ENCODE measurements around the gene FOXRED2.

The FOXRED2 gene

DNA sequence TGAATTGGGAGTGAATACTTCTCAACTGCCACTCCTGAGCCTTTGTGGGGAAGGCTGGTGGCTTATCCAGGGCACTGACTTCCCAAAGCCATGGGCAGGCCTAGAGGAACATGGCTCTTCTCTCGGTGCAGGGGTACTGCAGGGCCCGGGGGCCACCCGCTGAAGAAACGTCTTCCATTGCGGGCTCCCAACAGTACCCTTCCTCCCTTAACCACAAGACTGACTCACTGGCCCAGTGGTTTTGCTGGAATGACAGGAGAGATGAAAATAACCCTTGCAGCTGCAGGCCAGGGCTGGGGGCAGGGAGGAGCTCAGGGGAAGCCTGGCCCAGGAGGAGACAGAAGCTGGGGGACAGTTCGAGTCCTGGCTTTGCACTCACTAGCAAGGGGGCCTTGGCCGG is 38.9 kb downstream of the FOXRED2 start:
- peak overlapping the region in 1 of 2 donors; percentile 9 for H3K4me3 ChIP-seq (ENCODE audit: low read depth in 1 of 2, low read length in 2 of 2)
- no peaks in the 10 kb centered on the region for H3K27me3 ChIP-seq (ENCODE audit: low read depth, low read length)
- H3K4me1 ChIP-seq (ENCODE audit: control insufficient read depth in 1 of 2, insufficient read depth in 2 of 2, low read length in 2 of 2) = peaks cover 7 to 25% of the 10 kb centered on the region in 2 donors
- no peaks in the 10 kb centered on the region for H3K9me3 ChIP-seq (ENCODE audit: control insufficient read depth in 1 of 2, low read length in 2 of 2)
- H3K36me3 ChIP-seq (ENCODE audit: control insufficient read depth in 1 of 2, insufficient read depth in 2 of 2, low read length in 2 of 2) = peaks cover 14 to 24% of the 10 kb centered on the region in 2 donors
- H3K27ac ChIP-seq (ENCODE audit: low read length) = peak overlapping the region; percentile 85

DNA sequence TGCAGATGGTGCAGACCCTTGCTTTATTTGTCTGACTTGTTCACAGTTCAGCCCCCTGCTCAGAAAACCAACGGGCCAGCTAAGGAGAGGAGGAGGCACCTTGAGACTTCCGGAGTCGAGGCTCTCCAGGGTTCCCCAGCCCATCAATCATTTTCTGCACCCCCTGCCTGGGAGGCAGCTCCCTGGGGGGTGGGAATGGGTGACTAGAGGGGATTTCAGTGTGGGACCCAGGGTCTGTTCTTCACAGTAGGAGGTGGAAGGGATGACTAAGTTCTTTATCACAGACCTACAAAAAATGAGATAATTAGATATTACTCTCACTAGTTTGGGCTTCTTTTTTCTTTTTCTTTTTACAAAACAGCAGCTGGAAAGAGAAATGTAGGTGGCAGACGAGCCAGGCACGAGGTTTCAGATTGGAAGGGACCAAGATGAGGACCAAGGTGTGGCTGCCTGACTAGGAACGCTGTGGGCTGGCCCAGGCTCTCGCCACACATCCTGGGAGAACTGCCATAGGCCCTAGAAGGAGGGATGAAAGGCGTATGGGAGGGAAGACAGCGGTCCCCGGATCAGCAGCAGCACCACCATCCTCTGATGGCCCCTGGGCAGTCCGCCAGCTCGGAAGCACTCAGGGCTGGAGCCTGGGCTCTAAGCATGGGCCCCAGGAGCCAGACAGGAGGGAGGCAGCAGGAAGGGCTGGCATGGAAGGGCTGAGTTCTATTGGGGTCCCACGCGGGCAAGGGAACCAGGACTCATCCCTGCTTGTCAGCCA is 39.6 kb downstream of the FOXRED2 start:
- Histone ChIP-seq H3K36me3 (ENCODE audit: control insufficient read depth in 1 of 2, insufficient read depth in 2 of 2, low read length in 2 of 2) (peaks cover 11 to 20% of the 10 kb centered on the region in 2 donors), H3K27ac (ENCODE audit: low read length) (peak overlapping the region; percentile 85), H3K9me3 (ENCODE audit: control insufficient read depth in 1 of 2, low read length in 2 of 2) (no peaks in the 10 kb centered on the region), H3K27me3 (ENCODE audit: low read depth, low read length) (no peaks in the 10 kb centered on the region), H3K4me1 (ENCODE audit: control insufficient read depth in 1 of 2, insufficient read depth in 2 of 2, low read length in 2 of 2) (peaks cover 7 to 25% of the 10 kb centered on the region in 2 donors), H3K4me3 (ENCODE audit: low read depth in 1 of 2, low read length in 2 of 2) (peak overlapping the region in 1 of 2 donors; percentile 9)

DNA sequence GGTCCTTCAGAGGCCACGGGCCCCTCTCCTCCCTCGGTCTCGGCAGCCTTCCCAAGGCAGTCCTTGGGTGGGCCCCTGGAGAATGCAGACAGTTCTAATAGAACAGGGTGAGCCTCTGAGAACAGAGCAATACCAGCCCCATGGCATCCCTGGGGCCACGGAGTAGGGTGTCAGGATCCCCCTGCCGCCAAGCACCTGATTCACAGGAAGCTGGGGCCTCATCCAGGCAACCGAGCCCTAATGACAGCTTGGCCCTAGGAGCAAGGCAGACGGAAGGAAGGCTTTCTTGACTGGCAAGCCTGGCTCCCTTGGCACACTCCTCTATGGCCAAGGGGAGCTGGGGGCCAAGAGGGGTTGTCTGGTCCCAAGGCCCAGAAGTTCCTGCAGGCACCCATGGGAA is 40.6 kb downstream of the FOXRED2 start:
- no peaks in the 10 kb centered on the region for H3K27me3 ChIP-seq (ENCODE audit: low read depth, low read length)
- H3K4me1 ChIP-seq (ENCODE audit: control insufficient read depth in 1 of 2, insufficient read depth in 2 of 2, low read length in 2 of 2) = peaks cover 7 to 25% of the 10 kb centered on the region in 2 donors
- peak overlapping the region; percentile 85 for H3K27ac ChIP-seq (ENCODE audit: low read length)
- peaks cover 11 to 13% of the 10 kb centered on the region in 2 donors for H3K36me3 ChIP-seq (ENCODE audit: control insufficient read depth in 1 of 2, insufficient read depth in 2 of 2, low read length in 2 of 2)
- H3K9me3 ChIP-seq (ENCODE audit: control insufficient read depth in 1 of 2, low read length in 2 of 2) = no peaks in the 10 kb centered on the region
- H3K4me3 ChIP-seq (ENCODE audit: low read depth in 1 of 2, low read length in 2 of 2) = no peak overlapping the region

DNA sequence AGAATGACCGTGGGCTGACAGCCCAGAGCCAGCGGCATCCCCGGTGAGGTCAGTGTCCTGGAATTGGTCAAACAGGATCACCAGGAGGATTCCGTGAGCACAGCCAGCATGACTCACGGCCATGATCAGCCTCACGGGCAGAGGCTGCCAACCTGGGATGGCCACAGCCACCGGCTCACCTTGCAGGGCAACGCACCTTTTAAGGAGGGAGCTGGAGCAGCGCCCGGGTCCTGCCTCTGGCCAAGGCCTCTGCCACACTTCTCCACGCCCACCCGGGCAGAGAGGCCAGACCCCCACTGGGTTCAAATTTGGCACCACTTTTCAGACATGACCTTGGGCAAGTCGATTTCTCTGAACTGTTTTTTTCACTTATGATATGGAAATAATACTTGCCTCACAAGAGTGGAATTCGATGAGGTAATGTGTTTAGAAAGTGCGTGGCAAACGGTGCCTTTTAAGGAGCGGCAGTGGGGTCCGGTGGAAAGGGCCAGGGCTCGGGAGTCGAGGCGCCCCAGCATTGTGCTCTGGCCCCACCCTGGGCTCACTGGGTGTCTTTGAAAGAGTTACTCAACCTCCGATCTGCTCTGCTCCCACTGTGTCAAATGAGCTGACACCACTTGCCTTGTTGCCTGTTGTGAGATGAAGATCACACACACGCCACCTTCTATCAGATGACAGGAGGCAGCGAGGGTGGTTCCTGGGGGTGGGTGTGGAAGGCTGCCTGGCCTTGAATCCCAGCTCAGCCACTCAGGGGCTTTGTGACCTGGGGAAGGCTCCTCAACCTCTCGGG is 41.4 kb downstream of the FOXRED2 start:
- Histone ChIP-seq H3K9me3 (ENCODE audit: control insufficient read depth in 1 of 2, low read length in 2 of 2) (no peaks in the 10 kb centered on the region), H3K4me1 (ENCODE audit: control insufficient read depth in 1 of 2, insufficient read depth in 2 of 2, low read length in 2 of 2) (peaks cover 7 to 25% of the 10 kb centered on the region in 2 donors), H3K36me3 (ENCODE audit: control insufficient read depth in 1 of 2, insufficient read depth in 2 of 2, low read length in 2 of 2) (peaks cover 9 to 11% of the 10 kb centered on the region in 2 donors), H3K4me3 (ENCODE audit: low read depth in 1 of 2, low read length in 2 of 2) (no peak overlapping the region), H3K27ac (ENCODE audit: low read length) (peak overlapping the region; percentile 85), H3K27me3 (ENCODE audit: low read depth, low read length) (no peaks in the 10 kb centered on the region)

DNA sequence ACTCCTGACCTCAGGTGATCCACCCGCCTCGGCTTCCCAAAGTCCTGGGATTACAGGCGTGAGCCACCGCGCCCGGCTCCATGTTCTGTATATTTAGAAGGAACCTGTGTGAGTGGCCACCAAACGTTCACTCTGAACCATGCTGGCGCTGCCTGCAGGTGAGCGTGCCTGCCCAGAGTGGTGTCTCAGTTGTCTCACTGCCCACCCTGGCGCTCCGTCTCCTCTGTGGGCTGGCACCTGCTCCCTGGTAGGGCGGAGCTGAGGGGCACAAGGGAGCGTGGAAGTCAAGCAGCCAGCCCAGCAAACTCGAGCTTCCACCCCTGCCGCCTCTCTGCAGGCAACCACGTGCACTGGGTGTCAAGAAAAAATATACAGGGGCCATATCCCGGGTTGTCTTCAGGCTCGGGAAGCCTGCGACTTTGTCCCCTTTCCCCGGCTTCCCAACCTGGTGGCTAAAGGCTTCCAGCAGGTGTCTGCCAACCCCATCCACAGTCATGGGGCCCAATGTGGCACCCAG is 42.1 kb downstream of the FOXRED2 start:
- Histone ChIP-seq H3K9me3 (ENCODE audit: control insufficient read depth in 1 of 2, low read length in 2 of 2) (no peaks in the 10 kb centered on the region), H3K4me3 (ENCODE audit: low read depth in 1 of 2, low read length in 2 of 2) (no peak overlapping the region), H3K4me1 (ENCODE audit: control insufficient read depth in 1 of 2, insufficient read depth in 2 of 2, low read length in 2 of 2) (peaks cover 7 to 20% of the 10 kb centered on the region in 2 donors), H3K27ac (ENCODE audit: low read length) (peak overlapping the region; percentile 85), H3K27me3 (ENCODE audit: low read depth, low read length) (no peaks in the 10 kb centered on the region), H3K36me3 (ENCODE audit: control insufficient read depth in 1 of 2, insufficient read depth in 2 of 2, low read length in 2 of 2) (peaks cover 9 to 11% of the 10 kb centered on the region in 2 donors)

DNA sequence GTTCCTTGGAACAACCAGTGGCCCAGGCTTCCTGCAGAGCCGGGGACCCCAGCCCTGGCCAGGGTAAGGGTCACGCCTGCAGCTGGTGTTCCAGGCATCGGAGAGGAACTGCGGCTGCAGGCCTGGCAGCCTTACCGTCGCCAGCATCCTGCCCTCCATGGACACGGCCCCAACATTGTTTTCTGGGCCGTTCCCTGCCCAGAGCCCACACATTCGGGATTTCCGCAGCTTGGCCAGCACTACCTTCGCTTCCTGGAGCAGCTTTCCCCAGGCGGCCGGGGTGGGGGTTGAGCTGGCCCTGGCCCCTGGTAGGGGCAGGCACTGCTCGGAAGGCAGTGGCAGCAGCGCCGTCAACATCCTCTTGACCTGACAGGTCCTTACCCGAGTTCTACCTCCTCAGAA is 43.1 kb downstream of the FOXRED2 start:
- Histone ChIP-seq H3K4me1 (ENCODE audit: control insufficient read depth in 1 of 2, insufficient read depth in 2 of 2, low read length in 2 of 2) (peaks cover 7 to 11% of the 10 kb centered on the region in 2 donors), H3K9me3 (ENCODE audit: control insufficient read depth in 1 of 2, low read length in 2 of 2) (no peaks in the 10 kb centered on the region)

DNA sequence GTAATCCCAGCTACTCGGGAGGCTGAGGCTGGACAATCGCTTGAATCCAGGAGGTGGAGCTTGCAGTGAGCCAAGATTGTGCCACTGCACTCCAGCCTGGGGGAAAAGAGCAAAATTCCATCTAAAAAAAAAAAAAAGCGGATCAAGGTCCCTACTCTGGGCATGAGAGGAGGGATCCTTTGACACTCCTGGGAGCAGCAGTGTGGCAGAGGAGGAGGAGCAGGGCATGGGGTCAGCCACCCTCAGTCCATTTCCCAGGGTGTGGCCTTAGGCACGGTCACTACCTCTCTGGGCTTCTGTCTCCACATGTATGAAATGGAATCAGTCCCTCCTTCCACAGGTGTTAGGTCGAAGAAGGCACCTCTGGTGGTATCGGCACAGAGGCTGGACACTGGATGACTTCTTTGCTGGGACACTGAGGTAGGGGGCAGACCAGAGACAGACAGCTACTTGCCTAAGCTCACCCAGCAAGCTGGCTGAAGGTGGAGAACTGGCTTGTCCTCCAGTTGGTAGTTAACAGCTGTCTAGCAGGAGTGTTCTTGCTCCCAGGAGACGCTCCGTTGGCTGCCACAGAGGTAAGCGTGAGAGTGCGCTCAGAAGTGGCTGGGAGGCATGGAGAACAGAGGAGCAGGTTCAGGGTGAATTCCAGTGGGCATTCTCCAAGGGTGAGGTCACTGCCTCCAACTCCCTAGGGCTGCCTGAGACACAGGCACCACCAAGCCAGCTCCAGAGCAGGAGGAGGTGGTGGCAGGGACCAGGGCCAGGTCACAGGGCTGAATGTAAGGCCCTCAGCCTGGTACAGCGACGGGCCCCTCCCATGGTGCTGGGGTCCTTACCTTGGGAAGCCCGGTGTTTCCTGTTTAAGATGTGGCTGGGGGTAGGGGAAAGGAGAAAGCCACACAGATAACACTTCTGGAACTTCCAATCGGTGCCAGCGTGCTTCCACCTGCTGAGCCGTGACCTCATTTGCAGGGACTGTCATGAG is 44.9 kb downstream of the FOXRED2 start:
- Histone ChIP-seq H3K36me3 (ENCODE audit: control insufficient read depth in 1 of 2, insufficient read depth in 2 of 2, low read length in 2 of 2) (peaks cover 3% of the 10 kb centered on the region in 2 donors), H3K27ac (ENCODE audit: low read length) (peak overlapping the region; percentile 35), H3K9me3 (ENCODE audit: control insufficient read depth in 1 of 2, low read length in 2 of 2) (no peaks in the 10 kb centered on the region), H3K27me3 (ENCODE audit: low read depth, low read length) (no peaks in the 10 kb centered on the region), H3K4me1 (ENCODE audit: control insufficient read depth in 1 of 2, insufficient read depth in 2 of 2, low read length in 2 of 2) (peaks cover 0 to 4% of the 10 kb centered on the region in 2 donors), H3K4me3 (ENCODE audit: low read depth in 1 of 2, low read length in 2 of 2) (peak overlapping the region in 1 of 2 donors; percentile 17)

More for the DNA sequence above, 43.1 kb downstream of the FOXRED2 start:
- H3K27ac ChIP-seq (ENCODE audit: low read length) = no peak overlapping the region
- H3K36me3 ChIP-seq (ENCODE audit: control insufficient read depth in 1 of 2, insufficient read depth in 2 of 2, low read length in 2 of 2) = peaks cover 9 to 11% of the 10 kb centered on the region in 2 donors
- H3K27me3 ChIP-seq (ENCODE audit: low read depth, low read length) = no peaks in the 10 kb centered on the region
- H3K4me3 ChIP-seq (ENCODE audit: low read depth in 1 of 2, low read length in 2 of 2) = no peak overlapping the region

DNA sequence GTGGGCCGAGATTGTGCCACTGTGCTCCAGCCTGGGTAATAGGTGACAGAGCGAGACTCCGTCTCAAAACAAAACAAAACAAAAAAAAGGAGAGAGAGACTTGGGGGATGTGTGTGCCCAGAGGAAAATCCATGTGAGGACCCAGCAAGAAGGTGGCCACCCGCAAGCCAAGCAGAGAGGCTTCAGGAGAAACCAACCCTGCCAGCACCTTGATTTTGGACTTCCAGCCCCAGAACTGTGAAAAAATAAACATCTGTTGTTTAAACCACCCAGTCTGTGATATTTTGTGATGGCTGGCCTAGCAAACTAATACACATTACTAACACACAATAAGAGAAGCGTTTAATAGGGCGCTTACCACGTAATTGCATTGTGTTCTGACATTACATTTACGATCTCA is 46.6 kb downstream of the FOXRED2 start:
- H3K36me3 ChIP-seq (ENCODE audit: control insufficient read depth in 1 of 2, insufficient read depth in 2 of 2, low read length in 2 of 2) = no peaks in the 10 kb centered on the region
- peaks cover 4 to 6% of the 10 kb centered on the region in 2 donors for H3K4me1 ChIP-seq (ENCODE audit: control insufficient read depth in 1 of 2, insufficient read depth in 2 of 2, low read length in 2 of 2)
- no peaks in the 10 kb centered on the region for H3K27me3 ChIP-seq (ENCODE audit: low read depth, low read length)
- no peak overlapping the region for H3K4me3 ChIP-seq (ENCODE audit: low read depth in 1 of 2, low read length in 2 of 2)
- no peak overlapping the region for H3K27ac ChIP-seq (ENCODE audit: low read length)
- H3K9me3 ChIP-seq (ENCODE audit: control insufficient read depth in 1 of 2, low read length in 2 of 2) = no peaks in the 10 kb centered on the region

DNA sequence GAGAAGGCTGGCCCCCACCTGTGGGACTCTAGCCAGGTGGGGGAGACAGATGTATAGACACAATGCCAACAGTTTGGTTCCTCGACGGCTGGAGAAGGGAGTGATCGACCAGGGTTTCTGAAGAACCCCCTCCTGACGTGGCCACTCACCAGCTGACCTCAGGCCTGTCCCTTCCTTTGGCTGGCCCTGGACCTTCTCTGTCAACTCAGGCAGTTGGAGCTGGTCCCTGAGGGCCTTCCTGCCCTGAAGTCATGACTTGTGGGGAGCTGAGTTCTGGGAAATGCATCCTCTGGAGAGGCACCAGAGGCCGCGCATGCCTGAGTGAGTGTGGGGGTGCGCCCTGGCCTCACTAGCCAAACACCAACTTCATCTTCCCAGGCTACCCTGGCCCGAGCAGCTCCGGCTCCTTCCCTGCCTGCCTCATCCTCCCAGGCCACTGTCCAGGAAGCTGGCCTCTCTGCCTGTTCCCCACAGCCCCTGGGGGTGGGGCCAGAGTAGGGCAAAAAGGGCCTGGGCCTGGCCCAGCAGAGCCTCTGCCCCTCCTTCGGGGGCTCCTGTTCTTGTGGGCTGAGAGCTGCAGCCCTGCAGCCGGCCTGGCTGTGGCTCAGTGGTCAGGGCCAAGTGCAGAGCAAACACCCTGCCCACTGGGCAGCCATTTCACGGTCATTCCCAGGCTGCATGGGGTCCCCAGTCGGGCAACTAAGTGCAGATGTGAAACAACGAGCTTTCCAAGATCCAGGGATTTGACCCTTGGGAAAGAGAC is 49.0 kb downstream of the FOXRED2 start:
- Histone ChIP-seq H3K36me3 (ENCODE audit: control insufficient read depth in 1 of 2, insufficient read depth in 2 of 2, low read length in 2 of 2) (no peaks in the 10 kb centered on the region), H3K4me1 (ENCODE audit: control insufficient read depth in 1 of 2, insufficient read depth in 2 of 2, low read length in 2 of 2) (peaks cover 4 to 6% of the 10 kb centered on the region in 2 donors), H3K27ac (ENCODE audit: low read length) (peak overlapping the region; percentile 83), H3K4me3 (ENCODE audit: low read depth in 1 of 2, low read length in 2 of 2) (no peak overlapping the region), H3K27me3 (ENCODE audit: low read depth, low read length) (no peaks in the 10 kb centered on the region), H3K9me3 (ENCODE audit: control insufficient read depth in 1 of 2, low read length in 2 of 2) (no peaks in the 10 kb centered on the region)

DNA sequence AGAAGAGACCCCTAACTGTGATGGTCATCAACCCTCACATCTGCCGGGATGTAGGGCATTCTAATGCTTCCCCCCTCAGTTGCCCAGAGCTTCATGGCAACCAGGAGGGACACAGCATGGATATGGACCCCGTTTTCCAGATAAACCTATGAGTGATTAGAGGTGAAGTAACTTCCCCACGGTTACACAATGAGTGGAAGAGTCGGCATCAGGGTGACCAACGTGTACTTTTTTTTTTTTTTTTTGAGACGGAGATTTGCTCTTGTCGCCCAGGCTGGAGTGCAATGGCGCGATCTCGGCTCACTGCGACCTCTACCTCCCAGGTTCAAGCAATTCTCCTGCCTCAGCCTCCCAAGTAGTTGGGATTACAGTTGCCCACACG is 50.4 kb downstream of the FOXRED2 start:
- H3K36me3 ChIP-seq (ENCODE audit: control insufficient read depth in 1 of 2, insufficient read depth in 2 of 2, low read length in 2 of 2) = no peaks in the 10 kb centered on the region
- H3K27ac ChIP-seq (ENCODE audit: low read length) = no peak overlapping the region
- no peaks in the 10 kb centered on the region for H3K9me3 ChIP-seq (ENCODE audit: control insufficient read depth in 1 of 2, low read length in 2 of 2)
- no peaks in the 10 kb centered on the region for H3K27me3 ChIP-seq (ENCODE audit: low read depth, low read length)
- no peak overlapping the region for H3K4me3 ChIP-seq (ENCODE audit: low read depth in 1 of 2, low read length in 2 of 2)
- peaks cover 4 to 12% of the 10 kb centered on the region in 2 donors for H3K4me1 ChIP-seq (ENCODE audit: control insufficient read depth in 1 of 2, insufficient read depth in 2 of 2, low read length in 2 of 2)

Measured in muscle layer of duodenum (tissue), 2 donors.